COR-L47 (cell line): Measurements from ENCODE around the gene SAMM50.

Experiments used
- DNase-seq: peaks from one replicate; lab custom pipeline; 2025; lab: John Stamatoyannopoulos, UW

The SAMM50 gene

DNA sequence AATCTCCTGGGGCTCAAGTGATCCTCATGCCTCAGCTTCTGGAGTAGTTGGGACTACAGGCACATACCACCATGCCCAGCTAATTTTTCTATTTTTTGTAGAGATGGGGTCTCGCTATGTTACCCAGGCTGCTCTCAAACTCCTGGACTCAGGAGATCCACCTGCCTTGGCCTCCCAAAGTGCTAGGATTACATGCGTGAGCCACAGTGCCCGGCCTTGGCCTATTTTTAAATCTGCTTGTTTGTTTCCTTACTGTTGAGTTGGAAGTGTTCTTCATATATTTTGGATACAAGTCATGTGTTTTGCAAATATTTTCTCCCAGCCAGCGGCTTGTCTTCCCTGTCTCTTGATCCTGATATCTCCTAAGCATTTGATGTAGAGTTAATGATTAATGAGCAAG, 73.8 kb downstream of the SAMM50 start:
- no peak for DNase-seq

GRCh38 chr22:44030051-44030701, 74.9 kb downstream of the SAMM50 start:
- DNase-seq, result no peak

DNA sequence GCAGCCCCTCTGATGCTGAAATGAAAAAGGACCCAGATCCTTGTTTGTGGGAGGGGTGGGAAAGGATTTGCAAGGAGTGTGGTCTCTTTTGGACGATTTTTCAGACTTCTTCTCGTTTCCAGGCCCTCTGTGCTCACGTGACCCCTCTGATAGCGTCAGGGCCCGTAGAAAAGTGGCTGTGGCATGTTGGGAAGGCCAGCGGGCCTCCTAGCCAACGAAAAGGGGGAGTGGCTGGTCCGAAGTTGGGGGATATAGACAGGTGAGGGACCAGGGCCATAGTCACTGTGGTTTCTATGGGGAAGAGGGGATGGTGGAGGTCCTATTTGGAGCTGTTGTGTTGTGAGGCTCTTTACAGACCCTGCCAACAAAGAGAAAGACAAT, 75.5 kb downstream of the SAMM50 start:
- DNase-seq, result no peak

GRCh38 chr22:44031158-44031952, 76.1 kb downstream of the SAMM50 start:
- DNase-seq, result no peak

GRCh38 chr22:44032126-44032730, 77.0 kb downstream of the SAMM50 start:
- DNase-seq, result no peak

GRCh38 chr22:44033287-44033686, 78.0 kb downstream of the SAMM50 start:
- no peak for DNase-seq

- no peak for DNase-seq
Measured at GRCh38 chr22:44033694-44034093, 78.5 kb downstream of the SAMM50 start.

GRCh38 chr22:44037519-44038375, 82.5 kb downstream of the SAMM50 start:
- no peak for DNase-seq

DNA sequence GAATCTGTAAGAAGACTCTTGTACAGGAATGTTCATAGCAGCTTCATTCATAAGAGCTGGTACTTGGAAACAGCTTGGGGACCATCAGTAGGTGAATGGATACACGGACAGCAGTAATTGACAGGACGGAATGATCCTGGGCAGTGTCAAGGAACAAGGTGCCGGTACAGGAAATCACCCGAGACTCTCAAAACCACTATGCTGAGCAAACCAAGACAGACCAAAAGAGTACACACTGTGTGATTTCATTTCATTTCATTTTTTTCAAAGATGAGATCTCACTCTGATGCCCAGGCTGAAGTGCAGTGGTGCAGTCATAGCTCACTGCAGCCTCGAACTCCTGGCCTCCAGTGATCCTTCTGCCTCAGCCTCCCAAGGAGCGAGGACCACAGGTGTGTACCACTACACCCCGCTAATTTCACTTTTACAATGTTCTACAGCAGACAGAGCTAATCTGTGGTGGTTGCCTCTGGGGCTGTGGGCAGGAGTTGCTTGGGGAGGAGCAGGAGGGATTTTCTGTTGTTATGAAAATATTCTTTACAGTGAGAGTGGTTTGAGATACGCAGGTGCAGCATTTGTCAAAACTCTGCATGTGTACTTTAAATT, 84.4 kb downstream of the SAMM50 start:
- DNase-seq, result no peak

DNA sequence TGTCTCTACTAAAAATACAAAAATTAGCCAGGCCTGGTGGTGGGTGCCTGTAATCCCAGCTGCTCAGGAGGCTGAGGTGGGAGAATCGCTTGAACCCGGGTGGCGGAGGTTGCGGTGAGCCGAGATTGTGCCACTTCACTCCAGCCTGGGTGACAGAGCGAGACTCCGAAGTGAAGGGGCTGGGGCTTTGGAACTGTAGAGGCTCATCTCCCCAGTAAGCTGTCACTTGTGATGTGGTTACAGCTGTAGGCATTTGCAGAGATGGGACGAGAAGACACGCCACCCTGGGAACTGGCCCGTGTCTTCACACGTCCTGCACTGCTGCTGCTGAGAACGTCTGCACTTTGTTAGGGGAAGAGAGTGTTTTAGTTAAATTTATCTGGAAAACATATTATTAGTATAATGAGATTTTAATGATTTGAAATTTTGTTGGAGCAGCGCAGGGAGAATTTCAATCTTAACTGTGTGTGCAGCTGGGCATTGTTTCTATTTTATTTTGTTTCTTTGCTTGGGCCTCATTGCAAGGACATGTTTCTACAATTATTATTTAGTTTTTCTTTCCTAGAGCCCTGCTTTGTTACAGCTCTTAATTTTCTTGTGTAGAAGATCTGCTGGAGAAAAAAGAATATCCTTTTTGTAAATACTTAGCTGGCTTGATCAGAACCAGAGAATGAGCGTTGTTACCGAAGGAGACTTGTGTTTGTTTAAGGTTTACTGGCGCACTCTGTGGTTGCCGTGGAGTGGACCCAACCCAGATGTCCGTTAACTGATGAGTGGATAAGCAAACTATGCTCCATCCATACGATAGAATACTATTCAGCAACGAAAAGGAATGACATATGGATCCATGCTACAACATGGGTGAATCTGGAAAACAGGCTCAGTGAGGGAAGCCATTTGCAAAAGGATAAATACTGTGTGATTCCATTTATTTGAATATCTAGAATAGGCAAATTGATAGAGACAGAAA, 87.3 kb downstream of the SAMM50 start:
- DNase-seq, result no peak

DNA sequence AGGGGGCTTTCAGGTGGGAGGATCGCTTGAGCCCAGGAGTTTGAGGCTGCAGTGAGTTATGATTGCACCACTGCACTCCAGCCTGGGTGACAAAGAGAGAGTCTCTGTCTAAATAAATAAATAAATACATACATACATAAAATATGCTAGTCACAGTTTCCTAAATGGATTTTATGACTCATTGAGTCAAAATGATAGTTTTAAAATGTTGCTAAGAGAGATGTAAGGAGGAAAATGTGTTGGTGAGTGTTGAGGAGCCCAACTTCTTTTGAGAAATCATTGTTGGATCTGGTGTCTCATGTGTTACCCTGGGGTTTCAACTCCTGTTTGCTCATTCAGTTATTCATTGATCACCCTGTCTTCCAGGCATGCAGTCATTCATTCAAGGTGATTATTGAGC, 89.9 kb downstream of the SAMM50 start:
- no peak for DNase-seq
